ENCODE measurements around the gene SEMA3E. TPM values are rescaled to one million over a fixed set of nuclear protein-coding genes. Genes with fewer than 3 reads are reported as not detected.

SEMA3E gene
- total RNA-seq, 6 experiments from 2014 or later, result not detected

DNA sequence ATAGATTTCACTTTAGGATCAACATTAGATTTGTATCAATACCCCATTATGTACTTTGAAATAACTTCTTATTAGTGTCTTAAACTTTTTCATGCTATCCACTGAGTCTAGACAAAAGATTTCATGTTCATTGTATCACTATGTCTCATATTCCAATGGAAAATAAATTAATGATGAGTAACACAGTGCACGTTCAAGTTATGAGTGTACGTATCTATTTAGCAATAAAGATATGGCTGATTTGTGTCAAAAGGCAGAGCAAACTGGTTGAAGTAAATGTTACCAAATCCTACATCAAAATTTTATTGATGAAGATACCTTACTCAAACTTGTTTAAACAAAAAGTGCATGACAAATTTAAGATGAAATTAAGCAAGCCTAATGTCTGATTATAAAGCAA lies 102.4 kb downstream of the SEMA3E start:
- H3K4me1 Mint-ChIP-seq (ENCODE audit: low read depth), result no peaks in the 10 kb centered on the region
- DNase-seq, result no peak
- no peak overlapping the region for H3K4me3 Mint-ChIP-seq
- no peak for TF ChIP-seq CTCF (IDR thresholded peaks at IDR 0.05)
- no peaks in the 10 kb centered on the region; the same call in none of the 2 replicates for H3K9me3 Mint-ChIP-seq
- H3K27me3 Mint-ChIP-seq (ENCODE audit: insufficient read depth), result no peaks in the 10 kb centered on the region
- no peaks in the 10 kb centered on the region for H3K36me3 Mint-ChIP-seq (ENCODE audit: low read depth)
- no peak overlapping the region for H3K27ac Mint-ChIP-seq

DNA sequence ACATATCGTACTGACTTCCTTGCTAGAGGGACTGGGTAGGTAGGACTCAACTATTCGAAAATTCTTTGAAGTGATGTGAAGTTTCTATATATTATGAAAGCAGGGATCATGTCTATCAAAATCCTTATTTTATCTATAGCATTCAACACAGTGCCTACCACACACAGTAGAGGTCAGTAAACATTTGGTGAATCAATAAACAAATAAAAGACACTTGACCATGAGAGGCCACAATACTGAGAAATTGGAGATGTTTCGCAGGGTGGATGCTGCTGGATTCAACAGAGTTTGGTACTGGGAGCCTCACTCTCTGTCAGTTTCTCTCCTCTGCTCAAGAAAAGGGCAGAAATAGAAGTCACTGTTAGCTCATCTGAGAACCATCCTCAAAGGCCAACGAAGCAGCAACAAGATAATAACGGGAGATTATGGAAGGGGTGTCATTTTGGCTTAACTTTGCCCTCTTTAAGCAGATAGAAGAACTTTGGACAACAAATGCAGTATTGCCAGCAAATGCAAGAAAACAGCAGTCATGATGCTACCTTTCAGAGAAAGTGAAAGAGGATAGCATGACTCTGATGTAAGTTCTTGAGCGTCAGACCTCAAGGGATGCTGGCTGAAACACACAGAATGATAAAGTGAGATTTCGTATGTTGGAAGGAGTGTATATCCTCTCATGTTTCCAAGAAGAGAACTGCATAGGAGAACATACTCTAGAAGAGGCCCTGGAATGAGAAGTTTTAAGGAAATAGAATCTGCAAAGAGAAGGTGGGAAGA lies 107.6 kb downstream of the SEMA3E start:
- Mint-ChIP-seq H3K4me1 (ENCODE audit: low read depth) (no peaks in the 10 kb centered on the region), H3K27me3 (ENCODE audit: insufficient read depth) (no peaks in the 10 kb centered on the region), H3K4me3 (no peak overlapping the region), H3K27ac (no peak overlapping the region), H3K36me3 (ENCODE audit: low read depth) (no peaks in the 10 kb centered on the region), H3K9me3 (no peaks in the 10 kb centered on the region; the same call in 1 of the 2 replicates)
- DNase-seq, result no peak
- TF ChIP-seq CTCF (IDR thresholded peaks at IDR 0.05), result no peak

DNA sequence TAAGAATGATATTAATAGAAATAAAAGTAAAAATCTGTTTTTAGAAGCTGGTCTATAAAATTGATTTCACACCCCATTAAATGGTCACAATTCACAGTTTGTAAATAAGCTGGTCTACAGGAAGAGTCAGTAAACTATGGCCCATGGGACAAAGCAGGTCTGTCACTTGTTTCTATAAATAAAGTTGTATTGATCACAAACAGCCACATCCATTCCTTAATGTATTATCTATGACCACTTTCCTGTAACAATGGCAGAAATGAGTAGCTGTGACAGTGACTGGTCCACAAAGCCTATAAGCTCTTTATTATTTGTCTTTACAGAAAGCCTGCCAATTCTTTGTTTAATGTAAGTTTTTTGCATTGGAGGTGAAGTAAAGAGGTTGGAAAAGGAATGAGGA lies 114.5 kb downstream of the SEMA3E start:
- Mint-ChIP-seq H3K4me1 (ENCODE audit: low read depth) (no peaks in the 10 kb centered on the region), H3K4me3 (no peak overlapping the region), H3K36me3 (ENCODE audit: low read depth) (no peaks in the 10 kb centered on the region), H3K27ac (no peak overlapping the region), H3K9me3 (no peaks in the 10 kb centered on the region), H3K27me3 (ENCODE audit: insufficient read depth) (no peaks in the 10 kb centered on the region)
- TF ChIP-seq CTCF (IDR thresholded peaks at IDR 0.05), result no peak
- DNase-seq, result no peak

DNA sequence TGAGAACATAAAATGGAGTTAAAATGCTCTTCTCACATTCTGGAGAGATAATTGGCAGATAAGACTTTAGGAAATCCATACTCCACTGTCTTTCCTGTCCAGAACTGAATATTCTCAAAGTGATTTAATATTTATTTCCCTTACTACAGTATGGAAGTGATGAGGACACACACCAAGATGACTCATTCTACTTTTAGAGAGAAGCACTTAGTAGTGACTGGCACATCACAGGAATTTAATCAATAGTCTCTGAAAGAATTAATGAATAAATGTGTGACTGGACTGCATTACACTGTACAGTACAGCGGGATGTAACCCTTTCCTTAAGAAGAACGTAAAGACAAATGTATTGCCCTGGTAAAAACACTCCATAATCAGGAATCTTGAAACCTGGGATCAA lies 116.7 kb downstream of the SEMA3E start:
- Mint-ChIP-seq H3K27ac (no peak overlapping the region), H3K9me3 (no peaks in the 10 kb centered on the region), H3K4me3 (no peak overlapping the region), H3K27me3 (ENCODE audit: insufficient read depth) (no peaks in the 10 kb centered on the region), H3K36me3 (ENCODE audit: low read depth) (no peaks in the 10 kb centered on the region), H3K4me1 (ENCODE audit: low read depth) (no peaks in the 10 kb centered on the region)
- TF ChIP-seq CTCF (IDR thresholded peaks at IDR 0.05), result no peak
- DNase-seq, result no peak

- DNase-seq, result no peak
- no peak overlapping the region for H3K27ac Mint-ChIP-seq
- H3K4me1 Mint-ChIP-seq (ENCODE audit: low read depth), result no peaks in the 10 kb centered on the region
- H3K9me3 Mint-ChIP-seq, result no peaks in the 10 kb centered on the region
- no peak for TF ChIP-seq CTCF (IDR thresholded peaks at IDR 0.05)
- H3K4me3 Mint-ChIP-seq, result no peak overlapping the region
- no peaks in the 10 kb centered on the region for H3K36me3 Mint-ChIP-seq (ENCODE audit: low read depth)
- no peaks in the 10 kb centered on the region for H3K27me3 Mint-ChIP-seq (ENCODE audit: insufficient read depth)
Observed at GRCh38 chr7:83531766-83532165, 117.2 kb downstream of the SEMA3E start.

Measured in HFFc6 (cell line).